Measurements from ENCODE around the gene YWHAQ. TPM values are rescaled to one million over a fixed set of nuclear protein-coding genes. Genes with fewer than 3 reads are reported as not detected.
A peak's percentile ranks its signal among the peaks of the same experiment; 100 is the strongest.

The YWHAQ gene
- polyA plus RNA-seq, 1 of the 3 experiments (the other 2 are of a cell fraction) = 240 TPM

DNA sequence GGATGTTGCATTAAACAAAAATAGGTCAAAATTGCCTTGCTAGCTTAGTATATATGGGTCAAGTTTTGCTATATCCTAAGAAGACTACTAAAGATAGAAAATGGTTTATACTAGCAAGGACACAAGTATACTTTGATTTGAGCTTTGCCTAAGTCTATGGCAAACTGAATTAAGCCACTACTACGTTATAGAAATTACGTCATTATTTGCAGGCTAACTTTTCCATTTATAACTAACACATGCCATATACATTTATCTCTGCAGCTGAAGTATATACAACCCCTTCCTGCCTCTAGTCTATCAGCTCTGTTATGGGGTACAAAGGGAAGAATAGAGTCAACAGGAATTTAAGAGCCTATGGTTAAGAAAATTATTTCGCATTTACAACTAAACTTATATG is 16.2 kb downstream of the YWHAQ start:
- no peaks in the 10 kb centered on the region for H3K9me2 ChIP-seq
- H3K4me3 ChIP-seq (ENCODE audit: low read depth in 2 of 2, low read length in 1 of 2) = no peak overlapping the region
- no peaks in the 10 kb centered on the region for H3K27me3 ChIP-seq (ENCODE audit: insufficient read depth)
- peaks cover 100% of the 10 kb centered on the region for H4K20me1 ChIP-seq (ENCODE audit: insufficient read depth)
- H3K9ac ChIP-seq = no peak overlapping the region
- H3K4me1 ChIP-seq (ENCODE audit: control insufficient read depth in 1 of 2, insufficient read depth in 2 of 2, low read depth in 1 of 2, low read length in 1 of 2) = peaks cover 7 to 33% of the 10 kb centered on the region in 2 experiments
- ChIA-PET CTCF (interaction anchor here (0.8 to 1.9 kb wide), 4 partner anchors 11 to 199 kb away, joined by 3 to 7 read pairs (median 4); no protein-coding TSS in a partner anchor), POLR2A (interaction anchor here (0.5 to 1.9 kb wide), 4 partner anchors 12 to 59 kb away, joined by 3 to 11 read pairs (median 3); partner anchors contain the start of genes ADAM17 and YWHAQ)
- peaks cover 100% of the 10 kb centered on the region for H3K79me2 ChIP-seq (ENCODE audit: insufficient read depth)
- peaks cover 17 to 27% of the 10 kb centered on the region in 2 experiments for H3K36me3 ChIP-seq (replicated peaks in 1 of 2; ENCODE audit: control insufficient read depth in 1 of 2, insufficient read depth in 2 of 2, low read length in 1 of 2)
- H3K9me3 ChIP-seq = no peaks in the 10 kb centered on the region
- WGBS (ENCODE audit: low lambda C conversion rate) = 87% methylated on average over 3 of the region's 3 CpGs
- H3K4me2 ChIP-seq = 0 out of 2 replicates have a peak overlapping the region, but pooled peaks have one; percentile 13
- DNase-seq = no peak
- TF ChIP-seq TEAD4 (IDR thresholded peaks at IDR 0.05; ENCODE audit: borderline replicate concordance, insufficient read depth) (no peak), GABPA (IDR thresholded peaks at IDR 0.05; ENCODE audit: low read depth) (no peak), FOXM1 (IDR thresholded peaks at IDR 0.05; ENCODE audit: low read depth) (no peak), CHD2 (IDR thresholded peaks at IDR 0.05; ENCODE audit: low read length, partially characterized antibody) (no peak), FOSL2 (IDR thresholded peaks at IDR 0.05; ENCODE audit: borderline replicate concordance, low read depth) (no peak), JUND (IDR thresholded peaks at IDR 0.05) (no peak), ELF1 (IDR thresholded peaks at IDR 0.05) (no peak), FOXJ3 (CRISPR knock-in tag; IDR thresholded peaks at IDR 0.05) (no peak), TAF1 (IDR thresholded peaks at IDR 0.05; ENCODE audit: borderline replicate concordance, low read depth, low read length) (no peak), RFX5 (IDR thresholded peaks at IDR 0.05; ENCODE audit: low read length) (no peak)
- TF ChIP-seq, protein P1, sequence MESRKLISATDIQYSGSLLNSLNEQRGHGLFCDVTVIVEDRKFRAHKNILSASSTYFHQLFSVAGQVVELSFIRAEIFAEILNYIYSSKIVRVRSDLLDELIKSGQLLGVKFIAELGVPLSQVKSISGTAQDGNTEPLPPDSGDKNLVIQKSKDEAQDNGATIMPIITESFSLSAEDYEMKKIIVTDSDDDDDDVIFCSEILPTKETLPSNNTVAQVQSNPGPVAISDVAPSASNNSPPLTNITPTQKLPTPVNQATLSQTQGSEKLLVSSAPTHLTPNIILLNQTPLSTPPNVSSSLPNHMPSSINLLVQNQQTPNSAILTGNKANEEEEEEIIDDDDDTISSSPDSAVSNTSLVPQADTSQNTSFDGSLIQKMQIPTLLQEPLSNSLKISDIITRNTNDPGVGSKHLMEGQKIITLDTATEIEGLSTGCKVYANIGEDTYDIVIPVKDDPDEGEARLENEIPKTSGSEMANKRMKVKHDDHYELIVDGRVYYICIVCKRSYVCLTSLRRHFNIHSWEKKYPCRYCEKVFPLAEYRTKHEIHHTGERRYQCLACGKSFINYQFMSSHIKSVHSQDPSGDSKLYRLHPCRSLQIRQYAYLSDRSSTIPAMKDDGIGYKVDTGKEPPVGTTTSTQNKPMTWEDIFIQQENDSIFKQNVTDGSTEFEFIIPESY (IDR thresholded peaks at IDR 0.05; ENCODE audit: borderline replicate concordance, low read depth) = no peak
- TF ChIP-seq, protein P2, sequence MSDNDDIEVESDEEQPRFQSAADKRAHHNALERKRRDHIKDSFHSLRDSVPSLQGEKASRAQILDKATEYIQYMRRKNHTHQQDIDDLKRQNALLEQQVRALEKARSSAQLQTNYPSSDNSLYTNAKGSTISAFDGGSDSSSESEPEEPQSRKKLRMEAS (IDR thresholded peaks at IDR 0.05; ENCODE audit: low read depth) = no peak
- TF ChIP-seq, protein P3, sequence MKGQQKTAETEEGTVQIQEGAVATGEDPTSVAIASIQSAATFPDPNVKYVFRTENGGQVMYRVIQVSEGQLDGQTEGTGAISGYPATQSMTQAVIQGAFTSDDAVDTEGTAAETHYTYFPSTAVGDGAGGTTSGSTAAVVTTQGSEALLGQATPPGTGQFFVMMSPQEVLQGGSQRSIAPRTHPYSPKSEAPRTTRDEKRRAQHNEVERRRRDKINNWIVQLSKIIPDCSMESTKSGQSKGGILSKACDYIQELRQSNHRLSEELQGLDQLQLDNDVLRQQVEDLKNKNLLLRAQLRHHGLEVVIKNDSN (IDR thresholded peaks at IDR 0.05; ENCODE audit: borderline replicate concordance, low read depth) = no peak
- TF ChIP-seq, protein P4, sequence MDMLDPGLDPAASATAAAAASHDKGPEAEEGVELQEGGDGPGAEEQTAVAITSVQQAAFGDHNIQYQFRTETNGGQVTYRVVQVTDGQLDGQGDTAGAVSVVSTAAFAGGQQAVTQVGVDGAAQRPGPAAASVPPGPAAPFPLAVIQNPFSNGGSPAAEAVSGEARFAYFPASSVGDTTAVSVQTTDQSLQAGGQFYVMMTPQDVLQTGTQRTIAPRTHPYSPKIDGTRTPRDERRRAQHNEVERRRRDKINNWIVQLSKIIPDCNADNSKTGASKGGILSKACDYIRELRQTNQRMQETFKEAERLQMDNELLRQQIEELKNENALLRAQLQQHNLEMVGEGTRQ (IDR thresholded peaks at IDR 0.05; ENCODE audit: borderline replicate concordance, low read depth, low read length) = no peak
- TF ChIP-seq, protein P5, sequence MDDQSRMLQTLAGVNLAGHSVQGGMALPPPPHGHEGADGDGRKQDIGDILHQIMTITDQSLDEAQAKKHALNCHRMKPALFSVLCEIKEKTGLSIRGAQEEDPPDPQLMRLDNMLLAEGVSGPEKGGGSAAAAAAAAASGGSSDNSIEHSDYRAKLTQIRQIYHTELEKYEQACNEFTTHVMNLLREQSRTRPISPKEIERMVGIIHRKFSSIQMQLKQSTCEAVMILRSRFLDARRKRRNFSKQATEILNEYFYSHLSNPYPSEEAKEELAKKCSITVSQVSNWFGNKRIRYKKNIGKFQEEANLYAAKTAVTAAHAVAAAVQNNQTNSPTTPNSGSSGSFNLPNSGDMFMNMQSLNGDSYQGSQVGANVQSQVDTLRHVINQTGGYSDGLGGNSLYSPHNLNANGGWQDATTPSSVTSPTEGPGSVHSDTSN (IDR thresholded peaks at IDR 0.05) = no peak
- TF ChIP-seq, protein P6, sequence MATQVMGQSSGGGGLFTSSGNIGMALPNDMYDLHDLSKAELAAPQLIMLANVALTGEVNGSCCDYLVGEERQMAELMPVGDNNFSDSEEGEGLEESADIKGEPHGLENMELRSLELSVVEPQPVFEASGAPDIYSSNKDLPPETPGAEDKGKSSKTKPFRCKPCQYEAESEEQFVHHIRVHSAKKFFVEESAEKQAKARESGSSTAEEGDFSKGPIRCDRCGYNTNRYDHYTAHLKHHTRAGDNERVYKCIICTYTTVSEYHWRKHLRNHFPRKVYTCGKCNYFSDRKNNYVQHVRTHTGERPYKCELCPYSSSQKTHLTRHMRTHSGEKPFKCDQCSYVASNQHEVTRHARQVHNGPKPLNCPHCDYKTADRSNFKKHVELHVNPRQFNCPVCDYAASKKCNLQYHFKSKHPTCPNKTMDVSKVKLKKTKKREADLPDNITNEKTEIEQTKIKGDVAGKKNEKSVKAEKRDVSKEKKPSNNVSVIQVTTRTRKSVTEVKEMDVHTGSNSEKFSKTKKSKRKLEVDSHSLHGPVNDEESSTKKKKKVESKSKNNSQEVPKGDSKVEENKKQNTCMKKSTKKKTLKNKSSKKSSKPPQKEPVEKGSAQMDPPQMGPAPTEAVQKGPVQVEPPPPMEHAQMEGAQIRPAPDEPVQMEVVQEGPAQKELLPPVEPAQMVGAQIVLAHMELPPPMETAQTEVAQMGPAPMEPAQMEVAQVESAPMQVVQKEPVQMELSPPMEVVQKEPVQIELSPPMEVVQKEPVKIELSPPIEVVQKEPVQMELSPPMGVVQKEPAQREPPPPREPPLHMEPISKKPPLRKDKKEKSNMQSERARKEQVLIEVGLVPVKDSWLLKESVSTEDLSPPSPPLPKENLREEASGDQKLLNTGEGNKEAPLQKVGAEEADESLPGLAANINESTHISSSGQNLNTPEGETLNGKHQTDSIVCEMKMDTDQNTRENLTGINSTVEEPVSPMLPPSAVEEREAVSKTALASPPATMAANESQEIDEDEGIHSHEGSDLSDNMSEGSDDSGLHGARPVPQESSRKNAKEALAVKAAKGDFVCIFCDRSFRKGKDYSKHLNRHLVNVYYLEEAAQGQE (IDR thresholded peaks at IDR 0.05; ENCODE audit: low read depth, low read length) = no peak
- TF ChIP-seq, protein P7, sequence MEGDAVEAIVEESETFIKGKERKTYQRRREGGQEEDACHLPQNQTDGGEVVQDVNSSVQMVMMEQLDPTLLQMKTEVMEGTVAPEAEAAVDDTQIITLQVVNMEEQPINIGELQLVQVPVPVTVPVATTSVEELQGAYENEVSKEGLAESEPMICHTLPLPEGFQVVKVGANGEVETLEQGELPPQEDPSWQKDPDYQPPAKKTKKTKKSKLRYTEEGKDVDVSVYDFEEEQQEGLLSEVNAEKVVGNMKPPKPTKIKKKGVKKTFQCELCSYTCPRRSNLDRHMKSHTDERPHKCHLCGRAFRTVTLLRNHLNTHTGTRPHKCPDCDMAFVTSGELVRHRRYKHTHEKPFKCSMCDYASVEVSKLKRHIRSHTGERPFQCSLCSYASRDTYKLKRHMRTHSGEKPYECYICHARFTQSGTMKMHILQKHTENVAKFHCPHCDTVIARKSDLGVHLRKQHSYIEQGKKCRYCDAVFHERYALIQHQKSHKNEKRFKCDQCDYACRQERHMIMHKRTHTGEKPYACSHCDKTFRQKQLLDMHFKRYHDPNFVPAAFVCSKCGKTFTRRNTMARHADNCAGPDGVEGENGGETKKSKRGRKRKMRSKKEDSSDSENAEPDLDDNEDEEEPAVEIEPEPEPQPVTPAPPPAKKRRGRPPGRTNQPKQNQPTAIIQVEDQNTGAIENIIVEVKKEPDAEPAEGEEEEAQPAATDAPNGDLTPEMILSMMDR (IDR thresholded peaks at IDR 0.05) = no peak
- peaks cover 38% of the 10 kb centered on the region for H3F3A ChIP-seq (replicated peaks; ENCODE audit: insufficient read depth)
- H2AFZ ChIP-seq (ENCODE audit: low read depth) = no peak overlapping the region
- H3K27ac ChIP-seq (ENCODE audit: low read depth in 2 of 2, low read length in 1 of 2) = peak overlapping the region in 1 of 2 experiments; percentile 34; a peak in 1 of 4 replicates

Measured in SK-N-SH (cell line).